GM23338 (cell line): ENCODE data around the gene PARP8. TPM values are rescaled to one million over a fixed set of nuclear protein-coding genes. Genes with fewer than 3 reads are reported as not detected.

ENCODE experiments used
- ATAC-seq: fragments of 200-7000 bp; cut with Tn5 transposase; 3 replicates; pipeline ENCODE4 v1.9.1; 2020
- DNase-seq: peaks from one replicate; pipeline ENCODE4 v3.0.0-alpha.2; 2015; ENCODE audit warnings: low spot score
- H2AFZ ChIP-seq: fragments of 200-600 bp; sonication (generic); 2 replicates; pipeline ENCODE4 v1.8.0; 2016; ENCODE audit warnings: antibody characterized with exemption, mild to moderate bottlenecking, moderate library complexity
- H3F3A ChIP-seq: fragments of 200-600 bp; sonication (generic); replicated peaks from 2 replicates; pipeline ENCODE4 v1.8.0; 2017; ENCODE audit warnings: antibody characterized with exemption, mixed run types, low read depth
- H3K27ac ChIP-seq: fragments of 200-600 bp; sonication (generic); 2 replicates; pipeline ENCODE4 v1.6.1; 2016; ENCODE audit warnings: low read depth
- H3K27me3 ChIP-seq: fragments of 200-600 bp; sonication (generic); 2 replicates; pipeline ENCODE4 v1.8.0; 2016; ENCODE audit warnings: mild to moderate bottlenecking, mixed run types, moderate library complexity; ENCODE audit not compliant: insufficient read depth
- H3K36me3 ChIP-seq: fragments of 200-600 bp; sonication (generic); 2 replicates; pipeline ENCODE4 v1.8.0; 2016; ENCODE audit warnings: mild to moderate bottlenecking; ENCODE audit not compliant: insufficient read depth
- H3K4me1 ChIP-seq: fragments of 200-600 bp; sonication (generic); 2 replicates; pipeline ENCODE4 v1.8.0; 2016; ENCODE audit warnings: mild to moderate bottlenecking, moderate library complexity; ENCODE audit not compliant: insufficient read depth
- H3K4me2 ChIP-seq: fragments of 200-600 bp; sonication (generic); 2 replicates; pipeline ENCODE4 v1.7.1; 2017; ENCODE audit warnings: mixed run types
- H3K4me3 ChIP-seq: fragments of 200-600 bp; sonication (generic); 2 replicates; pipeline ENCODE4 v1.6.1; 2016; ENCODE audit warnings: mixed run types
- H3K79me2 ChIP-seq: fragments of 200-600 bp; sonication (generic); replicated peaks from 2 replicates; pipeline ENCODE4 v1.8.0; 2017; ENCODE audit warnings: mild to moderate bottlenecking; ENCODE audit not compliant: insufficient read depth
- H3K9me2 ChIP-seq: fragments of 200-600 bp; sonication (generic); 2 replicates; pipeline ENCODE4 v1.8.0; 2017; ENCODE audit not compliant: insufficient read depth
- H4K20me1 ChIP-seq: fragments of 200-600 bp; sonication (generic); replicated peaks from 2 replicates; pipeline ENCODE4 v1.8.0; 2017; ENCODE audit warnings: mild to moderate bottlenecking; ENCODE audit not compliant: insufficient read depth
- H3K27ac Mint-ChIP-seq: 2 replicates; pipeline ENCODE4 v1.8.0; 2020; ENCODE audit warnings: inconsistent platforms, mild to moderate bottlenecking, moderate library complexity, mixed read lengths
- H3K27me3 Mint-ChIP-seq: 3 replicates; pipeline ENCODE4 v1.8.0; 2022; ENCODE audit warnings: low read depth, mild to moderate bottlenecking, moderate library complexity, mixed read lengths, inconsistent platforms; ENCODE audit not compliant: insufficient read depth, poor library complexity
- H3K36me3 Mint-ChIP-seq: 3 replicates; pipeline ENCODE4 v1.8.0; 2021; ENCODE audit warnings: low read depth, mild to moderate bottlenecking, inconsistent platforms, moderate library complexity, mixed read lengths
- H3K4me1 Mint-ChIP-seq: 3 replicates; pipeline ENCODE4 v1.8.0; 2020; ENCODE audit warnings: mild to moderate bottlenecking, inconsistent platforms, mixed read lengths
- H3K4me3 Mint-ChIP-seq: 3 replicates; pipeline ENCODE4 v1.8.0; 2021; ENCODE audit warnings: moderate library complexity, mild to moderate bottlenecking, inconsistent platforms, mixed read lengths
- H3K9me3 Mint-ChIP-seq: 3 replicates; pipeline ENCODE4 v1.8.0; 2020; ENCODE audit warnings: moderate library complexity, mild to moderate bottlenecking, inconsistent platforms, mixed read lengths
- CTCF ChIP-seq, 2 experiments: fragments of 200-600 bp in 1 of 2; sonication (generic) in 1 of 2; conservative IDR thresholded peaks; 2 replicates each; pipeline versions ENCODE4 v1.5.1 to v1.6.1; 2016 to 2017; ENCODE audit warnings: antibody characterized with exemption in 2 of 2, low read depth in 2 of 2, mild to moderate bottlenecking in 2 of 2, moderate library complexity in 1 of 2
- JUNB ChIP-seq: IDR thresholded peaks from one replicate; pipeline ENCODE4 v1.6.1; 2016; ENCODE audit warnings: antibody characterized with exemption; ENCODE audit not compliant: unreplicated experiment
- REST ChIP-seq: IDR thresholded peaks from one replicate; pipeline ENCODE4 v1.6.1; 2018; ENCODE audit warnings: antibody characterized with exemption; ENCODE audit not compliant: unreplicated experiment
- STAT1 ChIP-seq: IDR thresholded peaks from one replicate; pipeline ENCODE4 v1.6.1; 2016; ENCODE audit warnings: antibody characterized with exemption; ENCODE audit not compliant: unreplicated experiment
- ZNF462 ChIP-seq: fragments of 250-450 bp; sonication (Bioruptor Pico); IDR thresholded peaks from 2 replicates; pipeline ENCODE4 v1.5.0; 2020; ENCODE audit warnings: mild to moderate bottlenecking, moderate library complexity
- polyA plus RNA-seq: library from polyadenylated mRNA; unstranded; fragments of >200 nt; fragmentation: Nextera tagmentation; extraction: Ambion mirVana; gene quantifications from 2 replicates; pipeline ENCODE4 v1.2.1, GENCODE V29; 2016
- total RNA-seq: library from RNA; depleted of rRNA; stranded (reverse); fragments of >200 nt; shearing (Covaris generic); gene quantifications from 2 replicates; pipeline ENCODE4 v1.2.3, GENCODE V29; 2014

The PARP8 gene
- total and polyA plus RNA-seq, 2 experiments from 2014 or later = 13.0 to 25.0 TPM

GRCh38 chr5:50864466-50864865 lies 198.0 kb downstream of the PARP8 start:
- no peak for ATAC-seq

More at GRCh38 chr5:50864466-50864865, 198.0 kb downstream of the PARP8 start:
- Mint-ChIP-seq H3K9me3 (no peaks in the 10 kb centered on the region), H3K27me3 (no peaks in the 10 kb centered on the region), H3K4me3 (no peak overlapping the region), H3K27ac (no peak overlapping the region), H3K36me3 (no peaks in the 10 kb centered on the region), H3K4me1 (peaks cover 12% of the 10 kb centered on the region; the same call in 2 of the 3 replicates)
- Histone ChIP-seq H3K36me3 (no peaks in the 10 kb centered on the region), H3K4me1 (no peaks in the 10 kb centered on the region), H3K27ac (no peak overlapping the region), H3F3A (no peaks in the 10 kb centered on the region), H2AFZ (no peak overlapping the region), H3K4me3 (no peak overlapping the region), H3K4me2 (no peak overlapping the region), H4K20me1 (no peaks in the 10 kb centered on the region), H3K9me2 (peaks cover 2% of the 10 kb centered on the region; the same call in 1 of the 2 replicates), H3K79me2 (no peaks in the 10 kb centered on the region), H3K27me3 (no peaks in the 10 kb centered on the region)
- TF ChIP-seq JUNB = no peak
- TF ChIP-seq STAT1 = no peak
- no peak for TF ChIP-seq CTCF (conservative IDR thresholded peaks at IDR 0.05; ENCODE audit: low read depth in 2 of 2)
- no peak for TF ChIP-seq REST
- TF ChIP-seq ZNF462 = no peak
- no peak for DNase-seq
